ENCODE measurements around the gene GTF2IRD1.

GTF2IRD1 gene

DNA sequence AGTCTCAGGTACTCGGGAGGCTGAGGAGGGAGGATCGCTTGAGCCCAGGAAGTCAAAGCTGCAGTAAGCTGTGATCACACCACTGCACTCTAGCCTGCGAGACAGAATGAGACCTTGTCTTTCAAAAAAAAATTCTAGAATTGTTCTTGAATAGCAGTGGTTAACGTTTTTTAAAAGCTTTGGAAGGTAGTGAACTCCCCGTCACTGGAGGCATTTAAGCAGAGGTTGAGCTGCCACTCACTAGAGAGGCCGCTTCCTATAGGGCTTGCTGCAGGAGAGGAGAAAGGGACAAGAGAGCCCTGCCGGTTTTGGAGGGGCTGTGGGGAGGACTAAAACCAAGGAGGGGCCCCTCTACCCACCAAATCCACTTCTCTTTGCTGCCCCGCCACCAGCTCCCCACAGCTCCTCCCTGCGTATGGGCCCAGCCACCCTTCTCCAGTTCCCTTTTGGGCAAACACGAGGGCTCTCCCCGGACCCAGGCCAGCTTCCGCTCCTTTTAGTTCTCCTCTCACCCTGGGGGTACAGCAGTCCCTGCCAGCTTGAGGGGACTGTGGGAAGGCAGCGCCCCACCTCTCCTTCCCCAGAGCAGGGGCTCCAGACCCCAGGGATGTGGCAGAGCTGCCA lies 116.9 kb downstream of the GTF2IRD1 start:
- DNase-seq (ENCODE audit: low read depth): no peak
- TF ChIP-seq, protein P1, sequence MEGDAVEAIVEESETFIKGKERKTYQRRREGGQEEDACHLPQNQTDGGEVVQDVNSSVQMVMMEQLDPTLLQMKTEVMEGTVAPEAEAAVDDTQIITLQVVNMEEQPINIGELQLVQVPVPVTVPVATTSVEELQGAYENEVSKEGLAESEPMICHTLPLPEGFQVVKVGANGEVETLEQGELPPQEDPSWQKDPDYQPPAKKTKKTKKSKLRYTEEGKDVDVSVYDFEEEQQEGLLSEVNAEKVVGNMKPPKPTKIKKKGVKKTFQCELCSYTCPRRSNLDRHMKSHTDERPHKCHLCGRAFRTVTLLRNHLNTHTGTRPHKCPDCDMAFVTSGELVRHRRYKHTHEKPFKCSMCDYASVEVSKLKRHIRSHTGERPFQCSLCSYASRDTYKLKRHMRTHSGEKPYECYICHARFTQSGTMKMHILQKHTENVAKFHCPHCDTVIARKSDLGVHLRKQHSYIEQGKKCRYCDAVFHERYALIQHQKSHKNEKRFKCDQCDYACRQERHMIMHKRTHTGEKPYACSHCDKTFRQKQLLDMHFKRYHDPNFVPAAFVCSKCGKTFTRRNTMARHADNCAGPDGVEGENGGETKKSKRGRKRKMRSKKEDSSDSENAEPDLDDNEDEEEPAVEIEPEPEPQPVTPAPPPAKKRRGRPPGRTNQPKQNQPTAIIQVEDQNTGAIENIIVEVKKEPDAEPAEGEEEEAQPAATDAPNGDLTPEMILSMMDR (conservative IDR thresholded peaks at IDR 0.05; ENCODE audit: low read length): no peak
- no peak overlapping the region for H3K4me3 ChIP-seq (ENCODE audit: low read length)

DNA sequence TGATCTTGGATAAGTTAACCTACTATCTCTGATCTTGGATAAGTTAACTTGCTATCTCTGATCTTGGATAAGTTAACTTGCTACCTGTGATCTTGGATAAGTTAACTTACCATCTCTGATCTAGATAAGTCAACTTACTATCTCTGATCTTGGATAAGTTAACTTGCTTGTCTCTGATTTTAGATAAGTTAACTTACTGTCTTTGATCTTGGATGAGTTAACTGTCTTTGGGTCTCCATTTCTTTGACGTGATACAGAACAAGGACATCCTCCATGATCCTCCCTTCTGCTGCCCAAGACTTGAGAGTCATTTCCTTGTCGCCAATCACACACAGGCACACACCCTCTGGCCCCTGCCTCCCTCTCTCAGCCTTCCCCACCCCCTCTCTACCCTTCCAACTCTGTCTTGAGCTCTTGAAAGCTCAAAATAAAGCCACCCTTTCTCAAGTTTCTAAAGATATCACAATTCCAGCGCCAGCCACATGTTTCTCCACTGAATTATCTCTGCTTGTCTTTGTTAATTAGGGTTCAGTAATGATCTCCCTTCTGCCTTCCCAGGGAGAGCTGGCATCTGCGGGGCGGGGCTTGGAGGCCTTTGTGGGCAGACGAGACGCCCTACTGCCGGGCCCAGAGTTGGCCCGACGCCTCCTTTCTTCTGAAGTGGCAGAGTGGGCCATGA lies 118.7 kb downstream of the GTF2IRD1 start:
- TF ChIP-seq, protein P1 (conservative IDR thresholded peaks at IDR 0.05; ENCODE audit: low read length): no peak
- H3K4me3 ChIP-seq (ENCODE audit: low read length): no peak overlapping the region
- DNase-seq (ENCODE audit: low read depth): no peak

DNA sequence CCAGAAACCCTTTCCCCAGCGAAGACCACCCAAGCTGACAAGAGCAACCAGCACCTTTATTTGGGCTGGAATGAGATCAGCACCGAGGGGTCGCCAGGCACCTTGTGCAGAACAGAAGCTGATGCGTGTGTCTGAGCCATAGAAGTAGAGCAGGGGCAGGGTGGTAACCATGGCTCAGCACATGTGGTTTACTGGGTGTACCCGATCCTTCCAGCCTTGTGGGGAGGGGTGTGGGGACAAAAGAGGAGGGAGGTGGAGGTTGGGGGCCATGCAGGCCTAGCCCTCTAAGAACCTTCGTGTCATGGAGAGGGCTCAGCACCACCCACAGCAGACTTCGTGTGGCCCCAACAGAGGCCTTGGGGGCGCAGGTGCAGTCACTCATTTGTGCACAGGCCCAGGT lies 119.8 kb downstream of the GTF2IRD1 start:
- DNase-seq (ENCODE audit: low read depth): no peak
- no peak overlapping the region for H3K4me3 ChIP-seq (ENCODE audit: low read length)
- TF ChIP-seq, protein P1 (conservative IDR thresholded peaks at IDR 0.05; ENCODE audit: low read length): no peak

DNA sequence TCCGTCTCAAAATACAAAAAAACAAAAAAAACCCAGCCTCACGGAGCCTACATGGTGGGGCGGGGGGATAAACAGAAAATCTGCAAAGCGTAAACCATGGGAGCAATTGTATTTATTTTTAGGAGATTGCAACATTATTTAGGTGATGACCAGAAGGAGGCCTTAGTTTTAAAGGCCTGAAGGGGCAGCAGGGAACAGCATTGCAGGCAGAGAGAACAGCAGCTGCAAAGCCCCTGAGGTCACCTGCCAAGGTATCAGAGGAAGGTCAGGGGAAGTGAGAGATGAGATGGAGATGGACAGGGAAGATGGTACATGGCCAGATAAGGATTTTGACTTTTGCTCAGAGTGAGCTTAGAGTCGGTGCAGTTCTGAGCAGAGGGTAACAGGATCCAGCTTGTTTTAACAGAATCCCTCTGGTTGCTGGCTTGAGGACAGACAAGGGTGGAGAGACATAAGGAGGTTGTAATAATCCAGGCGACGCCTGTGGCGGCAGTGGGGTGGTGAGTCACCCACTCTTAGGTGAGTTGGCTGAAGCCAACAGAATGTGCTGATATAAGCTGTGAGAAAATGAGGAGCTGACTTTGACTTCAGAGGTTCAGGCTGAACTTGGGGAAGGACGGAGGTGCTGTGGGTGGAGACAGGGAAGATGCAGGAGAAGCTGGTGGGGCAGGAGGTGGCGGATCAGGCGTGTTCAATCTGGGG lies 121.5 kb downstream of the GTF2IRD1 start:
- no peak overlapping the region for H3K4me3 ChIP-seq (ENCODE audit: low read length)
- TF ChIP-seq, protein P1 (conservative IDR thresholded peaks at IDR 0.05; ENCODE audit: low read length): no peak
- peak; percentile 44 for DNase-seq (ENCODE audit: low read depth)

DNA sequence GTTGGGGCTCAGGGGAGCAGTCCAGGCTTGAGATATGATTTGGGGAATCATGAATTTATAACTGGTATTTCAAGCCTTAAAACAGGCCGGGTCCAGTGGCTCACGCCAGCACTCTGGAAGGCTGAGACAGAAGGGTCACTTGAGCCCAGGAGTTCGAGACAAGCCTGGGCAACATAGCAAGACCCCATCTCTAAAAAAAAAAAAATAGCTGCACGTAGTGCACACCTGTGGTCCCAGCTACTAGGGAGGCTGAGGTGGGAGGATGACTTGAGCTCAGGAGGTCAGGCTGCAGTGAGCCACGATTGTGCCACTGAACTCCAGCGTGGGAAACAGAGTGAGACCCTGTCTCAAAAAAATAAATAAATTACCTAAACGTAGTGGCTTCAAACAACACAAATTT lies 122.1 kb downstream of the GTF2IRD1 start:
- DNase-seq (ENCODE audit: low read depth): no peak
- TF ChIP-seq, protein P1 (conservative IDR thresholded peaks at IDR 0.05; ENCODE audit: low read length): no peak
- no peak overlapping the region for H3K4me3 ChIP-seq (ENCODE audit: low read length)

DNA sequence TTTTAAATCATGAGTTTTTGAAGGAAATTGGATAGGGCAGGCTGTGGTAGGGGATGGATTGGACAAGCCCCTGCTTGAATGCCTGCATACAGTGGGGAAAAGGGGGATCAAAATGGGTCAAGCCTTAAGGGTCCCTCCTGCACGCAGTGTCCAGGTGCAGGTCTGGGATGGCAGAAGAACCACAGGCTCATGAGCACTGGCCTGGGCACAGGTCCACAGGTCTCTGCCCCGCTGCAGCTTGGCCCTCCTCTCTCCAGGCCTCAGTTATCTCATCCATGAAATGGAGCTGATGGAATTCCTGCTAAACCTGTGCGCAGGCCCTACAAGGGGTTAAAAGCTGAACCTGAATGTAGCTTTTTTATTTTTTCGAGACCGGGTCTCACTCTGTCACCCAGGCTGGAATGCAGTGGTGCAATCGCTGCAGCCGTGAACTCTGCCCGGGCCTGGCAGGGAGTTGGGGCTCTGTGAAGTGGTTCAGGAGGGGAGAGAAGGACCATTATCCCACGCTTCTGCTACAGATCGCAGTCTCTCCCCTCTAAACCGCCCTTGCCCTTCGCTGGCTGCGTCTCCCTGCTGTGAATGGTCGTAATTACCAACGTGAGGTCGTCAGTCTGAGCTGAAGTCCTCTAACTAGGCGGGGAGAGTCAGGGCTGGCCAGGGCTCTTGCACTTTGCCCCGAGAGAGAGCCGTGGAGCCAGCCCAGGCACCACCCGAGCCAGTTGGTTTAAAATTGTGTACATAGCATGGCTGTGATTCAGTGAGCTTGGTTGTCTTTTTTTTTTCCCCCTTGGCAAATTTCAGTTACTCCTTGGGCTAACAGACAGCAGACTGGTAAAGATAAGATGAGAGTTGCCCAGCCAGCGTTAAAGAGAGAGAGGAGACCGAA lies 126.3 kb downstream of the GTF2IRD1 start:
- TF ChIP-seq, protein P1 (conservative IDR thresholded peaks at IDR 0.05; ENCODE audit: low read length): no peak
- DNase-seq (ENCODE audit: low read depth): peak; percentile 42
- no peak overlapping the region for H3K4me3 ChIP-seq (ENCODE audit: low read length)
